BLaER1 (cell line): ENCODE measurements around the gene DPT.
A peak's percentile ranks its signal among the peaks of the same experiment; 100 is the strongest.

Experiments used
- H3K27ac ChIP-seq: shearing (Covaris generic); formaldehyde crosslinking; 2 replicates; pipeline ENCODE4 v1.8.1; 2022
- H3K27me3 ChIP-seq: shearing (Covaris generic); formaldehyde crosslinking; 2 replicates; pipeline ENCODE4 v1.8.1; 2022
- H3K36me3 ChIP-seq: shearing (Covaris generic); formaldehyde crosslinking; 2 replicates; pipeline ENCODE4 v1.8.1; 2022
- H3K4me1 ChIP-seq: shearing (Covaris generic); formaldehyde crosslinking; 2 replicates; pipeline ENCODE4 v1.8.1; 2022
- H3K4me2 ChIP-seq: shearing (Covaris generic); formaldehyde crosslinking; 2 replicates; pipeline ENCODE4 v1.8.1; 2022
- H3K4me3 ChIP-seq: shearing (Covaris generic); formaldehyde crosslinking; 2 replicates; pipeline ENCODE4 v1.8.1; 2022
- H3K9ac ChIP-seq: shearing (Covaris generic); formaldehyde crosslinking; 2 replicates; pipeline ENCODE4 v1.8.1; 2022
- H3K9me3 ChIP-seq: shearing (Covaris generic); formaldehyde crosslinking; 2 replicates; pipeline ENCODE4 v1.8.1; 2022
- H4K20me1 ChIP-seq: shearing (Covaris generic); formaldehyde crosslinking; 2 replicates; pipeline ENCODE4 v1.8.1; 2022
- Cebpa-rat ChIP-seq: shearing (Covaris generic); IDR thresholded peaks from 2 replicates; pipeline ENCODE4 v1.8.1; 2022

The DPT gene

DNA sequence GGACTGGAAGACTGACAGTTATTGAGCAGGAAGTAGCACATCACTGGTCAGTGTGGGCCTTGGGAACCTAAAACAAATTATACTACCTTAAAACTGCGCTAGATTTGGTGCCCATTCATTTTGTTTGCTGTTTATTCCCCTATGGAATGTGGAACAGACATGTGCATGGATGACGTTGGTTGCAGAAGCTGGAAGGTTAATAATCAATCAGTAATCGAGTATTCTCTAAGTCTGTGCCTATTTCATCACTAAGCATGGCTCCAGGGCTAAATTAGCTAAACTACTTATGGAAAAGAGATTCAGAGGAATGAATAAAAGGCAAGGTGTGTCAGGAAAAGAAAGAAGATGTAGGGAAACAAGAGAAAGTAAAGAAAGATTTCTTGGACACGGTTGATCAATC lies 33.5 kb upstream of the DPT start:
- no peaks in the 10 kb centered on the region for H3K36me3 ChIP-seq
- no peaks in the 10 kb centered on the region for H4K20me1 ChIP-seq
- H3K27ac ChIP-seq: no peak overlapping the region
- no peaks in the 10 kb centered on the region for H3K27me3 ChIP-seq
- H3K4me1 ChIP-seq: peaks cover 8% of the 10 kb centered on the region
- no peaks in the 10 kb centered on the region for H3K9me3 ChIP-seq
- H3K9ac ChIP-seq: no peak overlapping the region
- no peak overlapping the region for H3K4me3 ChIP-seq
- no peak for TF ChIP-seq Cebpa-rat
- H3K4me2 ChIP-seq: no peak overlapping the region

DNA sequence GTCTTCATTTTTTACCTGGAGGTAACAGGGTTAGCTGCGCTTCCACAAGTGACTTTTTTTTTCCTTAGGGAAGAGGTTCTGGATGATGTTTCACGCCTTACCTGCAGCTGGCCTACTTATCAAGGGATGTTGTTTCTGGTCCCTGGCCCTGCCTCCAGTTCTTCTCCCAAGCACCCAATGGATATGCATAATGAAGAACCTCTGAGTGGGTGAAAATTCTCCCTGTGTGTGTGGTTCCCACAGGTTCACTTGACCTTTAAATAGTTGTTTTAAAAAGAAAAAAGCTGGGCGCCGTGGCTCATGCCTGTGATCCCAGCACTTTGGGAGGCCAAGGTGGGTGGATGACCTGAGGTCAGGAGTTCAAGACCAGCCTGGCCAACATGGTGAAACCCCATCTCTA lies 31.8 kb upstream of the DPT start:
- no peak overlapping the region for H3K9ac ChIP-seq
- H3K4me3 ChIP-seq: no peak overlapping the region
- no peak for TF ChIP-seq Cebpa-rat
- peaks cover 14% of the 10 kb centered on the region for H3K4me1 ChIP-seq
- no peaks in the 10 kb centered on the region for H3K9me3 ChIP-seq
- no peak overlapping the region for H3K4me2 ChIP-seq
- no peaks in the 10 kb centered on the region for H3K36me3 ChIP-seq
- H3K27ac ChIP-seq: no peak overlapping the region
- H4K20me1 ChIP-seq: no peaks in the 10 kb centered on the region
- H3K27me3 ChIP-seq: no peaks in the 10 kb centered on the region

DNA sequence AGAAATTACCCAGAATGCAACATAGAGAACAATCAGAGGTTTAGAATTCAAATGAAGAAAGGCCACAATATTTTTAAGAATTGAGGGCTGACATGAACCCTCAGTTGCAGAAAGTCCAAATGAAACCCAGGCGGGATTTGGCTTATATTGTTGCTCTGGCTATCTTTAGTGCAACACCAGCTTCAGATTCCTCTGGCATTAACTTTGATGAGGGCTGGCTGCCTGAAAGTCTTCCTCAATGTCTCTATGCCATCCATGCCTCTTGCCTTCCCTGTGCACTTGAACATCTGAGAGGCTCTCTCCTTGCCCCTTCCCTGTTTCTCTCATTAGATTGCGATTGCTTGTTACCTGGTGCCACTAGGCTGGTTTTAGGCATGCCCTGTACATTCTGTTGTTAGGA lies 31.2 kb upstream of the DPT start:
- H3K4me2 ChIP-seq: no peak overlapping the region
- no peaks in the 10 kb centered on the region for H3K27me3 ChIP-seq
- H3K9me3 ChIP-seq: no peaks in the 10 kb centered on the region
- H3K9ac ChIP-seq: no peak overlapping the region
- no peaks in the 10 kb centered on the region for H3K36me3 ChIP-seq
- H3K4me3 ChIP-seq: no peak overlapping the region
- no peaks in the 10 kb centered on the region for H4K20me1 ChIP-seq
- no peak overlapping the region for H3K27ac ChIP-seq
- no peak for TF ChIP-seq Cebpa-rat
- H3K4me1 ChIP-seq: peaks cover 14% of the 10 kb centered on the region

GRCh38 chr1:168759077-168759476 lies 30.1 kb upstream of the DPT start:
- H3K9me3 ChIP-seq: no peaks in the 10 kb centered on the region
- no peak overlapping the region for H3K4me2 ChIP-seq
- no peak for TF ChIP-seq Cebpa-rat
- H3K27me3 ChIP-seq: no peaks in the 10 kb centered on the region
- peaks cover 14% of the 10 kb centered on the region for H3K4me1 ChIP-seq
- H3K27ac ChIP-seq: no peak overlapping the region
- H4K20me1 ChIP-seq: no peaks in the 10 kb centered on the region
- H3K9ac ChIP-seq: no peak overlapping the region
- no peak overlapping the region for H3K4me3 ChIP-seq
- no peaks in the 10 kb centered on the region for H3K36me3 ChIP-seq

DNA sequence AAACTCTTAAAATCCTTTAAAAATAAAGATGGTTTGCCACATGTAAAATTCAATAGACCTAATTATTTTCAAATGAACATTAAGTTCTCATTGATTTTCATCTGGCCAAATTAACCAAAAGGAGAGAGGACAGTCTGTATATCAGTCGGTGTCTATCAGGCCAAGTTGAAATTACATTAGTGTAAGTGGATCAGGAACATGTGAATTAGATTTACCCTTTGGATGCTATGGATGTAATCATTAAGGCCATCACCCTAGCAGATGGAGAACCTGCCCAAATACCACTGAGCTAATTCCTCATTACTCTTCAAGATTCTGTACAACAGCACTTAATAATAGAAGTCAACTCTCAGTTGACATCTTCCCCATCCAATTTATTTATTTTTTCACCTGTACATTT lies 29.5 kb upstream of the DPT start:
- no peaks in the 10 kb centered on the region for H3K36me3 ChIP-seq
- TF ChIP-seq Cebpa-rat: no peak
- H3K4me2 ChIP-seq: no peak overlapping the region
- H3K4me1 ChIP-seq: peaks cover 14% of the 10 kb centered on the region
- H4K20me1 ChIP-seq: no peaks in the 10 kb centered on the region
- H3K27me3 ChIP-seq: no peaks in the 10 kb centered on the region
- no peak overlapping the region for H3K4me3 ChIP-seq
- H3K9ac ChIP-seq: no peak overlapping the region
- H3K27ac ChIP-seq: no peak overlapping the region
- H3K9me3 ChIP-seq: no peaks in the 10 kb centered on the region

DNA sequence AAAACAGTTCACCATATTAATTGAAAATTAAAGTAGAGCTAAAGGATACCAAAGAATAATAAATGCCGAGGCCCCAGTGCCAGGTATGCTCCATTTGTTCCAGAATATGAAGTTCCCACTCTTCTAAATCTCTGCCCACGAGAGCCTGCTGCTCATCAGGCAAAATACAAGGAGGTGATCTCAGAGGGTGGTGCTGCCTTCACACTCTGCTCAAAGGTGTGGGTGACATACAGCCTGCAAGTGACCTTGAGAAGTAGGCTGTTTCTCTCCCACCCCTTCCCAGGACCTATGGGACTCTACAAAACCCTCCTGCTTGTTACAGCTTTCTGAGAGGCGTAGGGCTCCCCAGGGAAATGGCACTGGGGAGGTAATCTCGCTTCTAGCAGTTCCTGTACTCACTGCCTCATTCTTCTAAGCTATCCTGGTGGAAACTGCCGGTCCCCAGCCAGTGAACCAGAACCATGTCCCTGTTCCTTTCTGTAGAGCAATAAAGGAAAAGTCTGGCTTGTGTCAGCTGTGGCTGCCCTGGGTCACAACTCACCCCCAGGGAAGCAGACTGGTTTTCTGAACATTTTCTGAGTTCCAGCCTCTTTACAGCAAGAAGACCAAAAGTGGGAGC lies 26.9 kb upstream of the DPT start:
- Histone ChIP-seq H3K27ac (no peak overlapping the region), H3K4me1 (peaks cover 5% of the 10 kb centered on the region), H3K4me2 (0 out of 2 replicates have a peak overlapping the region, but pooled peaks have one; percentile 1), H3K9ac (no peak overlapping the region), H3K36me3 (no peaks in the 10 kb centered on the region), H3K9me3 (no peaks in the 10 kb centered on the region), H3K27me3 (no peaks in the 10 kb centered on the region), H4K20me1 (no peaks in the 10 kb centered on the region), H3K4me3 (no peak overlapping the region)
- TF ChIP-seq Cebpa-rat: no peak

- no peak overlapping the region for H3K27ac ChIP-seq
- H3K4me2 ChIP-seq: no peak overlapping the region
- no peaks in the 10 kb centered on the region for H3K36me3 ChIP-seq
Observed at GRCh38 chr1:168752171-168752832, 23.3 kb upstream of the DPT start.

DNA sequence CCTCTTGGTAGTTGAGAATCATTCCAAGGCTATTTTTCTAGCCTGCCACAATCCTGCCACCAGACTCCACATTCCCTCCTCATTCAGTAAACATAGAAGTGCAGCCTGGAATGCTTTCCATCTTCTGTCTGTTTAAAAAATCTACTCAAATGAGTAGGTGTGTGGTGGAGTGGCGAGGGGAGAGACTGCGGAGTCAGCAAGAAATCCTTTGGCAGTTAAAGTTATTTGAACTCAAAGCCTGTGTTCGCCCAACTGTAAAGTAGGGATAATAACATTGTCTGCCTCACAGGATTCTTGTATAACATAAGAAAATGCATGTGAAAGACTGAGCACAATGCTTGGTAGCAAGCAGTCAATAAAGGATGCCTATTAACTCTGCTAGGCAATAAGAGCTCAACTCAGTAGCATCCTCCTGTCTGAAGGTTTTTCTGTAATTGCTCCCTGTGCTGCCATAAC lies 22.2 kb upstream of the DPT start:
- no peaks in the 10 kb centered on the region for H3K9me3 ChIP-seq
- no peak for TF ChIP-seq Cebpa-rat
- no peak overlapping the region for H3K27ac ChIP-seq
- H3K36me3 ChIP-seq: no peaks in the 10 kb centered on the region
- no peaks in the 10 kb centered on the region for H4K20me1 ChIP-seq
- H3K9ac ChIP-seq: no peak overlapping the region
- H3K4me2 ChIP-seq: no peak overlapping the region
- H3K27me3 ChIP-seq: no peaks in the 10 kb centered on the region
- no peak overlapping the region for H3K4me3 ChIP-seq
- H3K4me1 ChIP-seq: peaks cover 4% of the 10 kb centered on the region

More at GRCh38 chr1:168752171-168752832, 23.3 kb upstream of the DPT start:
- Histone ChIP-seq H3K9ac (no peak overlapping the region), H3K4me1 (peaks cover 5% of the 10 kb centered on the region), H3K4me3 (no peak overlapping the region), H3K27me3 (no peaks in the 10 kb centered on the region), H4K20me1 (no peaks in the 10 kb centered on the region), H3K9me3 (no peaks in the 10 kb centered on the region)
- TF ChIP-seq Cebpa-rat: no peak

DNA sequence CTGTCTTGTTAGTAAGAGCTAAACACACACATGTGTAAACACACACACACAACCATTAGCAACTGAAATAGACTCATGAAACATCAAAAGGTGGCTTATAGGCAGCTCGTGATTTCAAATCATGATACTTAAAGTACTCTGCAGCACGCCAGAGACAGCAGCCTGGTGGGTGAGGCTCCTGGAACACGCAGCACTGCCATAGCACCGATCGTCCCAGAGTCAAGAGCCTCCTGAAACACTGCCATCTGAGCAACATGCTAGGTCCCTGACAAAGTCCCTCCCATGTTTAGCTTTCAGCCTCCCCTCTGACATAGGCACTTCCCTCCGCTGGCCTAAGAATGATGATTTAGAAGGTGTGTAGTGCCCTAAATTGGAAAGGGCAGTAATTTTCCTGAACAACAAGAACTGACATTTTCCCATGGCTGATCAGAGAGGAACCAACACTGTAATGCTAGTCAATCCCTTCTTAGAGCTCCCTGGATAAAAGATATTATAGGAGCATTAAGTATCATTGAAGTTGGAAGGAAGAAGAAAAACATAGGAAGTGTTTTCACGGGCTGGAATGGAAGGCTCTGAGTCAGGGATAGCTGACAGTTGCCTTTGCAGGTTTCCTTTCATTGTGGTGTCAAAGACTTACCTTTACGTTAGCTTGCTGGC lies 14.1 kb upstream of the DPT start:
- H3K36me3 ChIP-seq: no peaks in the 10 kb centered on the region
- no peak overlapping the region for H3K27ac ChIP-seq
- H4K20me1 ChIP-seq: no peaks in the 10 kb centered on the region
- H3K4me3 ChIP-seq: no peak overlapping the region
- no peak overlapping the region for H3K9ac ChIP-seq
- H3K9me3 ChIP-seq: no peaks in the 10 kb centered on the region
- no peak for TF ChIP-seq Cebpa-rat
- H3K27me3 ChIP-seq: no peaks in the 10 kb centered on the region
- no peak overlapping the region for H3K4me2 ChIP-seq
- H3K4me1 ChIP-seq: peaks cover 8% of the 10 kb centered on the region

GRCh38 chr1:168742386-168742785 lies 13.4 kb upstream of the DPT start:
- Histone ChIP-seq H3K9me3 (no peaks in the 10 kb centered on the region), H3K27me3 (no peaks in the 10 kb centered on the region), H3K4me2 (no peak overlapping the region), H3K9ac (no peak overlapping the region), H4K20me1 (no peaks in the 10 kb centered on the region), H3K4me3 (no peak overlapping the region), H3K36me3 (no peaks in the 10 kb centered on the region), H3K4me1 (peaks cover 8% of the 10 kb centered on the region), H3K27ac (no peak overlapping the region)
- no peak for TF ChIP-seq Cebpa-rat
